ENCODE results near the gene TMEM217. TPM values are rescaled to one million over a fixed set of nuclear protein-coding genes. Genes with fewer than 3 reads are reported as not detected.

Gene TMEM217
- total and polyA plus RNA-seq, 7 donors: 0.55 to 5.3 (median 0.80) TPM; not detected in 1

GRCh38 chr6:37256692-37257319, 1.1 kb downstream of the TMEM217 start:
- Histone ChIP-seq H3K36me3 (no peaks in the 10 kb centered on the region), H3K4me1 (peaks cover 0 to 23% (median 19%) of the 10 kb centered on the region in 4 donors), H3K27me3 (no peaks in the 10 kb centered on the region), H3K4me3 (peak overlapping the region; percentile 79 to 93 (median 81)), H3K9me3 (no peaks in the 10 kb centered on the region), H3K27ac (peak overlapping the region; percentile 77 to 85 (median 80))
- DNase-seq: no peak
- 43 to 65% methylated on average over 12 of the region's 12 CpGs for WGBS, 2 donors
- intact Hi-C loops (cut with DNase I): no loop called here
- TF ChIP-seq POLR2AphosphoS5 (IDR thresholded peaks at IDR 0.05): no peak
- no peak for TF ChIP-seq POLR2A (IDR thresholded peaks at IDR 0.05)
- no peak for TF ChIP-seq EP300 (IDR thresholded peaks at IDR 0.05)
- TF ChIP-seq CTCF (IDR thresholded peaks at IDR 0.05): no peak

GRCh38 chr6:37254881-37255280, 3.1 kb downstream of the TMEM217 start:
- Histone ChIP-seq H3K27me3 (no peaks in the 10 kb centered on the region), H3K4me1 (peaks cover 0 to 23% (median 19%) of the 10 kb centered on the region in 4 donors), H3K4me3 (no peak overlapping the region), H3K27ac (no peak overlapping the region), H3K9me3 (no peaks in the 10 kb centered on the region), H3K36me3 (no peaks in the 10 kb centered on the region)
- WGBS, 2 donors: 96 to 98% methylated on average over 5 of the region's 5 CpGs
- intact Hi-C loops (cut with DNase I): no loop called here
- TF ChIP-seq CTCF (IDR thresholded peaks at IDR 0.05): no peak
- TF ChIP-seq POLR2AphosphoS5 (IDR thresholded peaks at IDR 0.05): no peak
- TF ChIP-seq POLR2A (IDR thresholded peaks at IDR 0.05): no peak
- no peak for TF ChIP-seq EP300 (IDR thresholded peaks at IDR 0.05)
- no peak for DNase-seq

- H3K4me1 ChIP-seq: peaks cover 0 to 12% (median 11%) of the 10 kb centered on the region in 4 donors
- TF ChIP-seq CTCF (IDR thresholded peaks at IDR 0.05): no peak
- no peak for TF ChIP-seq EP300 (IDR thresholded peaks at IDR 0.05)
- no peak for TF ChIP-seq POLR2A (IDR thresholded peaks at IDR 0.05)
- no peak for TF ChIP-seq POLR2AphosphoS5 (IDR thresholded peaks at IDR 0.05)
- H3K36me3 ChIP-seq: no peaks in the 10 kb centered on the region
- intact Hi-C loops (cut with DNase I): no loop called here
- no peak overlapping the region for H3K4me3 ChIP-seq
- H3K9me3 ChIP-seq: no peaks in the 10 kb centered on the region
- no peak for DNase-seq
- H3K27me3 ChIP-seq: no peaks in the 10 kb centered on the region
- H3K27ac ChIP-seq: no peak overlapping the region
These were observed 4.4 kb downstream of the TMEM217 start for GRCh38 chr6:37253486-37254007.

GRCh38 chr6:37251211-37251780, 6.6 kb downstream of the TMEM217 start:
- H3K4me3 ChIP-seq: no peak overlapping the region
- no peaks in the 10 kb centered on the region for H3K36me3 ChIP-seq
- H3K4me1 ChIP-seq: no peaks in the 10 kb centered on the region
- intact Hi-C loops (cut with DNase I): no loop called here
- no peak overlapping the region for H3K27ac ChIP-seq
- H3K27me3 ChIP-seq: no peaks in the 10 kb centered on the region
- WGBS, 2 donors: 83 to 88% methylated on average over 4 of the region's 4 CpGs
- H3K9me3 ChIP-seq: no peaks in the 10 kb centered on the region
- DNase-seq: no peak
- no peak for TF ChIP-seq EP300 (IDR thresholded peaks at IDR 0.05)
- TF ChIP-seq POLR2AphosphoS5 (IDR thresholded peaks at IDR 0.05): no peak
- TF ChIP-seq POLR2A (IDR thresholded peaks at IDR 0.05): no peak
- no peak for TF ChIP-seq CTCF (IDR thresholded peaks at IDR 0.05)
